Measurements from ENCODE around the gene SUPT4H1. TPM values are rescaled to one million over a fixed set of nuclear protein-coding genes. Genes with fewer than 3 reads are reported as not detected.

SUPT4H1 gene
- total RNA-seq, 1 donor from 2014 or later: 160 TPM

- H3K27ac Mint-ChIP-seq: peak overlapping the region; percentile 47
- intact Hi-C loops (cut with micrococcal nuclease): loop anchor here (10.0 kb wide), 1 partner anchor 779 kb away; the partner anchor contains the start of gene TRIM37
- peak overlapping the region; percentile 4 for H3K4me3 Mint-ChIP-seq (ENCODE audit: low read depth)
- H3K9me3 Mint-ChIP-seq: no peaks in the 10 kb centered on the region
- H3K36me3 Mint-ChIP-seq (ENCODE audit: low read depth): peaks cover 48% of the 10 kb centered on the region
- H3K4me1 Mint-ChIP-seq (ENCODE audit: low read depth): peaks cover 24% of the 10 kb centered on the region
- no peak for DNase-seq (ENCODE audit: low spot score)
- no peaks in the 10 kb centered on the region for H3K27me3 Mint-ChIP-seq (ENCODE audit: low read depth)
Measured at GRCh38 chr17:58325976-58326468, 26.0 kb downstream of the SUPT4H1 start.

GRCh38 chr17:58325289-58325726 is 26.7 kb downstream of the SUPT4H1 start:
- Mint-ChIP-seq H3K9me3 (no peaks in the 10 kb centered on the region), H3K27ac (peak overlapping the region; percentile 33), H3K27me3 (ENCODE audit: low read depth) (no peaks in the 10 kb centered on the region), H3K36me3 (ENCODE audit: low read depth) (peaks cover 44% of the 10 kb centered on the region), H3K4me3 (ENCODE audit: low read depth) (no peak overlapping the region), H3K4me1 (ENCODE audit: low read depth) (peaks cover 23% of the 10 kb centered on the region)
- no peak for DNase-seq (ENCODE audit: low spot score)
- intact Hi-C loops (cut with micrococcal nuclease): loop anchor here (10.0 kb wide), 1 partner anchor 779 kb away; the partner anchor contains the start of gene TRIM37

- Mint-ChIP-seq H3K9me3 (no peaks in the 10 kb centered on the region), H3K4me3 (ENCODE audit: low read depth) (no peak overlapping the region), H3K4me1 (ENCODE audit: low read depth) (peaks cover 20% of the 10 kb centered on the region), H3K36me3 (ENCODE audit: low read depth) (peaks cover 42% of the 10 kb centered on the region), H3K27ac (peak overlapping the region; percentile 33), H3K27me3 (ENCODE audit: low read depth) (no peaks in the 10 kb centered on the region)
- intact Hi-C loops (cut with micrococcal nuclease): loop anchor here (10.0 kb wide), 1 partner anchor 780 kb away; the partner anchor contains the start of gene TRIM37
- DNase-seq (ENCODE audit: low spot score): no peak
Measured at GRCh38 chr17:58324409-58325288, 27.4 kb downstream of the SUPT4H1 start.

DNA sequence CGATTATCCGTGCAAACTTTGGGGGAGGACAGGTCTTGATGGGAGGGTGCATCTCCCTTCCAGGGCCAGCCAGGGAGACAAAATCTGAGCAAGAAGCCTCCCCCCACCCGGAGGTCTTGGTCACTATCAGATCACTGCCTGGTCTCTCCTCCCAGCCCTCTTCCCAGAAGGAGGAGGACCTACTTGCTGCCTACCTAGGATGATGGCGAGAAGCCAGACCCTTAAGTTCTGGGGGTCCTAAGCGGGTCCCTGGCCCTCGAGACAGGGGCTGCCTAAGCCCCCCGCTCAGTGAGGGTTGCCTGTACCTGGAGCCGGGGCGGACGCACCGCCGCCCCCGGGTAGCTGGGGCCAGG is 28.0 kb downstream of the SUPT4H1 start:
- DNase-seq (ENCODE audit: low spot score): no peak
- Mint-ChIP-seq H3K4me1 (ENCODE audit: low read depth) (peaks cover 17% of the 10 kb centered on the region), H3K9me3 (no peaks in the 10 kb centered on the region), H3K27me3 (ENCODE audit: low read depth) (no peaks in the 10 kb centered on the region), H3K4me3 (ENCODE audit: low read depth) (no peak overlapping the region), H3K36me3 (ENCODE audit: low read depth) (peaks cover 37% of the 10 kb centered on the region), H3K27ac (no peak overlapping the region)
- intact Hi-C loops (cut with micrococcal nuclease): loop anchor here (10.0 kb wide), 1 partner anchor 781 kb away; the partner anchor contains the start of gene TRIM37

DNA sequence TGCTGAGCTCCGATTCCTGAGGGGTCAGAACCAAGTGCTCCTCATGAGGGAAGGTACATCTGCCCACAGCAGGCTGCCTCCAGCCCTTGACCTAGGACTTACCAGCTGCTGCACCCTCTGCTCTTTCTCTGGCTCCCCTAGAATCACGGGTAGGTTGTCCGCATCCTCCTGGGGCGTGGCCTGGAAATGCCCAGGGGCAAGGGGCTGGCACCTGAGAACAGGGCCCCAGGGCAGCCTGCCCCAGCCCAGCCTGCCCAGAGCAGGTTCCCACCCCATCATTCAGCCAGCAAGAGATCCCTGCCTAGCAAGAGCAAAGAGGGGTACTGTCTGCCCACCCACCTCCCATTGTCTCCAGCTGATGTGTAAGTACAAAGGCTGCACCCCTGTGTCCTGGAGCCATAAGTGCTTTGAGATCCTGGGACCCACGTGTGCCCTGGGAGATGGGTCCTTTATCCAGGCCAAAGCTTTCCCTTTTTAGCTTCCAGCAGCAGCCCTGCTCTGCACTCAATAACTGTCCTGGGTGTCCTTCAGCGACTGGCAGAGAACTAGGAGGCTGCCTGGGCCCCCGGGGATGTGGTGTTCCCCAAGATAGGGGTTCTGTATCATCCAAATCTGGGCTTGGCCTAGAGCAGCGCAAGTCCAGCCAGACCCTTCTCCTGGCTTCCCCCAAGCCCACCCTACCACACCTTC is 28.5 kb downstream of the SUPT4H1 start:
- Mint-ChIP-seq H3K9me3 (no peaks in the 10 kb centered on the region), H3K4me1 (ENCODE audit: low read depth) (peaks cover 14% of the 10 kb centered on the region), H3K4me3 (ENCODE audit: low read depth) (no peak overlapping the region), H3K36me3 (ENCODE audit: low read depth) (peaks cover 34% of the 10 kb centered on the region), H3K27ac (no peak overlapping the region), H3K27me3 (ENCODE audit: low read depth) (no peaks in the 10 kb centered on the region)
- no peak for DNase-seq (ENCODE audit: low spot score)
- intact Hi-C loops (cut with micrococcal nuclease): loop anchor here (10.0 kb wide), 1 partner anchor 781 kb away; the partner anchor contains the start of gene TRIM37

GRCh38 chr17:58322581-58323185 is 29.3 kb downstream of the SUPT4H1 start:
- DNase-seq (ENCODE audit: low spot score): no peak
- intact Hi-C loops (cut with micrococcal nuclease): loop anchor here (10.0 kb wide), 1 partner anchor 782 kb away; the partner anchor contains the start of gene TRIM37
- H3K4me3 Mint-ChIP-seq (ENCODE audit: low read depth): no peak overlapping the region
- peaks cover 12% of the 10 kb centered on the region for H3K4me1 Mint-ChIP-seq (ENCODE audit: low read depth)
- peaks cover 34% of the 10 kb centered on the region for H3K36me3 Mint-ChIP-seq (ENCODE audit: low read depth)
- no peak overlapping the region for H3K27ac Mint-ChIP-seq
- H3K27me3 Mint-ChIP-seq (ENCODE audit: low read depth): no peaks in the 10 kb centered on the region
- H3K9me3 Mint-ChIP-seq: no peaks in the 10 kb centered on the region

DNA sequence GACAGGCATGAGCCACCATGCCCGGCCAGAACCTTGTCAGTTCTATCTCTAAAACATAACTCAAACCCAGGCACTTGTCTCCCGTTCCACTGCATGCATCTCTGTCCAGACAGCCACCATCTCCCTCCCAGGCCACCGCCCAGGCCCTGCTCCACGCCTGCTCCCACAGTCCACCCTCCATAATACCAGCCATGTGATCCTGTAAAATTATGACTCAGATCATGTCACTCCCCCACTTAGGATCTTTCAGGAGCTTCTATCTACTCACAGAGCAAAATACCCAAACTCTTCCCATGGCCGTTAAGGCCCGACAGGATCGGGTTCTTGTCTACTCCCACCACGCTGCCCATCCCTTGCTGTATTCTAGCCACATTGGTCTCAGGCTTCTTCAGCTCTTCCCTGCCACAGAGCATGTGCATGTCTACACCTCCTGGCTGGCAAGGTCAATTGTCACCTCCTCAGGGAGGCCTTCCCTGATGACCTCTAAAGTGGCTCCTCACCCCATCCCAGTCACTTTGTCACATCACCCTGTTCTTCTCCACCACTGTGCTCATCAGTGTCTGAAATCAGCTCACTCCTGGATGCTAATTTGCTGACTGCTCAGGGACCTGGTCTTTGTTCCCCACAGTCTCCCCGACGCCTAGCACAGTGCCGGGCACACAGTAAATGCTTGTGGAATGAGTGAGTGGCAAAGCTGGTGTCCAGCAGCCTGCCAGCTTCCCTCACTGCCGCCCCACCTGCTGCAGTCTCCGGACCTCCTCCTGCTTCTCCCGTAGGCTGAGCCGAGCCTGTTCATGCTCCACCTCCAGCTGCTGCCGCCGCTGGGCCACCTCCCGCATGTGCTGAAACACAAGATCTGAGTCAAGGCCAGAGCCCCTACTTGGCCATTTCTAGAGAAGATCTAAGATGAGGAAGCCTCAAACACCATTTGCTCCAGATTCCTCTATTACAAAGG is 30.2 kb downstream of the SUPT4H1 start:
- Mint-ChIP-seq H3K4me3 (ENCODE audit: low read depth) (no peak overlapping the region), H3K27me3 (ENCODE audit: low read depth) (no peaks in the 10 kb centered on the region), H3K9me3 (no peaks in the 10 kb centered on the region), H3K4me1 (ENCODE audit: low read depth) (peaks cover 12% of the 10 kb centered on the region), H3K27ac (no peak overlapping the region), H3K36me3 (ENCODE audit: low read depth) (peaks cover 39% of the 10 kb centered on the region)
- intact Hi-C loops (cut with micrococcal nuclease): loop anchor here (10.0 kb wide), 1 partner anchor 783 kb away; the partner anchor contains the start of gene TRIM37
- no peak for DNase-seq (ENCODE audit: low spot score)

DNA sequence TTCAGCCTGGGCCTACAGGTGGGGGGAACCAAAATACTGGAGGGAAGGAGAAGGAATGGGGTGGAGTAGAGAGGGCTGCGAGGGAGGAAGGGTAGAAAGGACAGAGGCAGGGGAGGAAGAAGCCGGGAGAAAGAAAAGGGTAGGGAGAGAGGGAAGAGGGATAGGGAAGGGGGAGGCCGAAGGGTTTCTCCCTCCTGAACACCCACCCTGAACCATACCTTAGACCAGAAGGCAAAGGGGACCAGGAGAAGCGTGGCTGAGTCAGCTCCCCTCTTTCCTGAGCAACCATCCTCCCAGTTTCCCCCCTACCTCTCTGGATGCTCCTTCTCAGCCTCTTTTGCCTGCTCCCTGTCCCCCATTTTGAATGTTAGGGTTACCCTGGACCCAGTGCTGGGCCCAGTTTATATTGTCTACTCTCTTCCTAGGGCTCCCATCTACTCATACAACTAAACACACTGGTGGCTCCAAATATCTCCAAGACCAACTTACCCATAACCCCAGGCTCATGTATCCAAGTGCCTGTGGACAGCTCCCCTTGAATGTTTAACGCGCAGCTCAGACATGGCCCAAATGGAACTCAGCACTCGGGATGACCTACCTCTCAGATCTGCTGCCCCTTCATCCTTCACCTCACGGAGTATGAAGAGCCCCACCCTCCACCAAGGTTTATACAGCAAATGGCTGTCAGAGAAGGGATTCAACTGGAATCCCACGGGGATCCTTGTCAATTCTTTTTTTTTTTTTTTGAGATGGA is 31.3 kb downstream of the SUPT4H1 start:
- Mint-ChIP-seq H3K27ac (peak overlapping the region; percentile 20), H3K9me3 (no peaks in the 10 kb centered on the region), H3K4me1 (ENCODE audit: low read depth) (peaks cover 12% of the 10 kb centered on the region), H3K36me3 (ENCODE audit: low read depth) (peaks cover 35% of the 10 kb centered on the region), H3K27me3 (ENCODE audit: low read depth) (no peaks in the 10 kb centered on the region), H3K4me3 (ENCODE audit: low read depth) (no peak overlapping the region)
- DNase-seq (ENCODE audit: low spot score): no peak
- intact Hi-C loops (cut with micrococcal nuclease): loop anchor here (10.0 kb wide), 1 partner anchor 784 kb away; the partner anchor contains the start of gene TRIM37

DNA sequence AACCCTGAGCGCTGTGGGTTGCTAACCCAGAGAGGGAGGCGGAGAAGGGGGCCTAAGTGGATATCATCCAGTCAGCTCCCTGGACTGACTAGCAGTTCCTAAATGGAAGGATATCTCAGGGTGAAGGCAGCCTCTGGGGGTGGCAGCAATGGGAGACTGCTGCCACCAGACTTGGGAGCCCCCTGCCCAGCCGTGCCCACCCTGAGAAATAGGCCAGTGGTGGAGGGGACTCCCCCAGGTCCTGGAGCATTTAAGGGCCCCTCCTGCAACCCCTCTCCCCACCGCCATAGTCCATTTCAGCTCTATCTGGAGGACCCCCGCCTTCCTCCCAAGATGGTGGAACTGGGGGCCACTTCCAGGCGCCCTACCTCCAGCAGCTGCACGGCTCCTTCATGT is 31.8 kb downstream of the SUPT4H1 start:
- Mint-ChIP-seq H3K27me3 (ENCODE audit: low read depth) (no peaks in the 10 kb centered on the region), H3K9me3 (no peaks in the 10 kb centered on the region), H3K27ac (no peak overlapping the region), H3K36me3 (ENCODE audit: low read depth) (peaks cover 41% of the 10 kb centered on the region), H3K4me1 (ENCODE audit: low read depth) (peaks cover 12% of the 10 kb centered on the region), H3K4me3 (ENCODE audit: low read depth) (no peak overlapping the region)
- intact Hi-C loops (cut with micrococcal nuclease): loop anchor here (10.0 kb wide), 1 partner anchor 785 kb away; the partner anchor contains the start of gene TRIM37
- no peak for DNase-seq (ENCODE audit: low spot score)

DNA sequence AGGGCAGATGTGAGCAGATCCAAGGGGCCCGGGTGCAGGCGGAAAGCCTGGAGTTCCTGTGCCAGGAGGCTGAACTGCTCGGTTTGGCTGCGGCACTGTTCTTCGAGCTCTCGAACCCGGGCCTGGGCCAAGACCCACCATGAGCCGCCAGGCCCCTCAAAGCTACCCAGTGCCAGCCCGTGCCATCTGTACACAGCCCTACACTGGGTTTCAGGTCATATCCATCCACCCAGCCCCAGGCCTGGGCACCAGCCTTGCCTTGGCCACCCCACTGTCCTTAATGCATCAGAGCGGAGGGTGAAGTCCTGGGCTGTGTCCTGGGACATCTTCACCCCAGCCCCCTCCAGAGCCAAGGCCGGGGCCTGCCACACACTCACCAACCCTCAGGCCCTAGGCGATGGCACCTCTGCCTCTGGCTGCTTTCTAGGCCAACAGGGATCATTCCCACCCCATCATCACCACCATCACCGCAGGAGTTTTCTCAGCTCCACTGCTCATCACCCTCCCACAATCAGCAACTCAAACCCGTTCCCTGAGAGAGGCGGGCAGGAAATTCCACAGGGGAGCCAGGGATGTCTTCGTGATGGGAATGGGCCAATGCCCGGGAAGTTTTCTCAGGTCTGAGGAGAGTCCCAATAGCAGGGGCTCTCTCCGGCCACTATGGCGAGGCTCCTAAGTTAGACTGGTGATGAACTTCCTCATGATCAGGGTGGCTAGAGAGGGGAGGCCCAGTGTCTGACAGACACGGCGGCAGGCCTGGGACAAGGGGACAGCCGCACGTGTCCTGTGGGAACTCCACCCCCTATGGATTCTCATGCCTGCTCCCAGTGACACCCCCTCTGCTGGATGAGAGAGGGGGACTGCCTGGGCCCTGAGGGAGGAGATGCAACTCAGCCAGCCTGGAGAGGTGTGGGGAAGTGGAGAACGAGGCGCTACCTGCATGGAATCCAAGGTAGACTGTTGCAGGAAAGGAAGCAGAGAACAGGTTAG is 32.5 kb downstream of the SUPT4H1 start:
- Mint-ChIP-seq H3K9me3 (no peaks in the 10 kb centered on the region), H3K27ac (no peak overlapping the region), H3K27me3 (ENCODE audit: low read depth) (no peaks in the 10 kb centered on the region), H3K4me3 (ENCODE audit: low read depth) (no peak overlapping the region), H3K4me1 (ENCODE audit: low read depth) (peaks cover 12% of the 10 kb centered on the region), H3K36me3 (ENCODE audit: low read depth) (peaks cover 43% of the 10 kb centered on the region)
- no peak for DNase-seq (ENCODE audit: low spot score)
- intact Hi-C loops (cut with micrococcal nuclease): loop anchor here (10.0 kb wide), 1 partner anchor 785 kb away; the partner anchor contains the start of gene TRIM37

All from activated T-helper 2 cell treated with anti-CD3 and anti-CD28 coated beads, Interferon-gamma antibody, Interleukin-2, Interleukin-4, amounts not matched to agents 10 μg/mL and 5 μg/mL and 100 μg/mL, durations not matched to agents 14 hours and 24 hours and 36 hours (primary cell).